ENCODE results near the gene FHIP2A.

DNA sequence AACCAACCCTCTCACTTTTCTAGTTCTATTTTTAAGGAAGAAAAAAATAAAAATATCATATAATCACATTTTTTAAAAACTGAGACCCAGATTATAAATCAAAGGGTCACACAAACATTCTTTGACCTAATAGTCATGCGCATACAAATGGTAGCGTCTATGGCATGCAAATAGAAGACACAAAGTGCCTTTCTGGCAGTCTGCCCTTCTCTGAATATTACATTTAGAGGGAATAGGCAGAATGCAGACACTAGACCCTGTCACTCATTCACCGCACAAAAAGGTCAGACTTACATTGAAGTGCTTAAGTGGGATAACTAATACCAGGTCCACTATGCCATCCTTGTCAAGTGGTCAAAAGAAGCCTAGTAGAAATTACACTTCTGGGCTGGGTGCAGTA, 26.5 kb upstream of the FHIP2A start:
- TF ChIP-seq TARDBP (IDR thresholded peaks at IDR 0.05) (no peak), SP1 (IDR thresholded peaks at IDR 0.05) (no peak), SUZ12 (IDR thresholded peaks at IDR 0.05) (no peak), ELF4 (IDR thresholded peaks at IDR 0.05) (no peak), BHLHE40 (IDR thresholded peaks at IDR 0.05; ENCODE audit: borderline replicate concordance) (no peak)
